ENCODE measurements around the gene PLBD2.

Gene PLBD2

GRCh38 chr12:113358381-113359132 lies at the start of gene PLBD2:
TSS of gene PLBD2 (plus strand) at chr12:113358587. CDS start at chr12:113358601, 14 bp downstream.
- FAIRE-seq (no peak), DNase-seq (ENCODE audit: insufficient read length, low spot score) (peak; percentile 92)

GRCh38 chr12:113310489-113310888 lies 47.9 kb upstream of the PLBD2 start:
- FAIRE-seq (no peak), DNase-seq (ENCODE audit: insufficient read length, low spot score) (no peak)
- peak; percentile 12 for TF ChIP-seq CTCF (IDR thresholded peaks at IDR 0.05; ENCODE audit: insufficient read depth, missing control alignments)

More at GRCh38 chr12:113358381-113359132, at the start of gene PLBD2:
- no peak for TF ChIP-seq CTCF (IDR thresholded peaks at IDR 0.05; ENCODE audit: insufficient read depth, missing control alignments)

GRCh38 chr12:113314121-113314529 lies 44.3 kb upstream of the PLBD2 start:
- TF ChIP-seq CTCF (IDR thresholded peaks at IDR 0.05; ENCODE audit: insufficient read depth, missing control alignments): no peak
- no peak for FAIRE-seq
- DNase-seq (ENCODE audit: insufficient read length, low spot score): no peak

- no peak for DNase-seq (ENCODE audit: insufficient read length, low spot score)
- TF ChIP-seq CTCF (IDR thresholded peaks at IDR 0.05; ENCODE audit: insufficient read depth, missing control alignments): no peak
- no peak for FAIRE-seq
Observed at GRCh38 chr12:113315358-113315757, 43.0 kb upstream of the PLBD2 start.

GRCh38 chr12:113316155-113316554 lies 42.2 kb upstream of the PLBD2 start:
- TF ChIP-seq CTCF (IDR thresholded peaks at IDR 0.05; ENCODE audit: insufficient read depth, missing control alignments): no peak
- FAIRE-seq: no peak

GRCh38 chr12:113317122-113317521 lies 41.3 kb upstream of the PLBD2 start:
- no peak for TF ChIP-seq CTCF (IDR thresholded peaks at IDR 0.05; ENCODE audit: insufficient read depth, missing control alignments)
- DNase-seq (ENCODE audit: insufficient read length, low spot score) (no peak), FAIRE-seq (no peak)

More at GRCh38 chr12:113316155-113316554, 42.2 kb upstream of the PLBD2 start:
- DNase-seq (ENCODE audit: insufficient read length, low spot score): no peak

GRCh38 chr12:113318046-113318656 lies 40.2 kb upstream of the PLBD2 start:
- DNase-seq (ENCODE audit: insufficient read length, low spot score) (no peak), FAIRE-seq (peak; percentile 67)
- no peak for TF ChIP-seq CTCF (IDR thresholded peaks at IDR 0.05; ENCODE audit: insufficient read depth, missing control alignments)
